ENCODE data around the gene CDC42BPB.

- TF ChIP-seq CTCF (optimal IDR thresholded peaks at IDR 0.05 in 1 of 3, IDR thresholded peaks at IDR 0.05 in 1 of 3, conservative IDR thresholded peaks at IDR 0.05 in 1 of 3; ENCODE audit: extremely low read depth in 1 of 3, insufficient read depth in 2 of 3, low read length in 3 of 3) (no peak), EZH2 (IDR thresholded peaks at IDR 0.05; ENCODE audit: low read length) (no peak)
Measured at GRCh38 chr14:103099081-103099732, 41.9 kb upstream of the CDC42BPB start.
